Stimulated activated CD4-positive, alpha-beta T cell treated with anti-CD3 and anti-CD28 coated beads, Interleukin-15, amount 100 ng/mL, for 1 hour (primary cell): ENCODE data around the gene ITGAV.

Experiments
- DNase-seq, 2 donors: peaks; one replicate each; pipeline ENCODE4 v3.0.0-alpha.2; 2020; ENCODE audit warnings: low read depth in 1 of 2, low spot score in 1 of 2

Gene ITGAV

GRCh38 chr2:186716004-186716403 lies 126.1 kb downstream of the ITGAV start:
- no peak for DNase-seq

GRCh38 chr2:186716899-186717298 lies 127.0 kb downstream of the ITGAV start:
- no peak for DNase-seq

- no peak for DNase-seq
These were observed 127.6 kb downstream of the ITGAV start for GRCh38 chr2:186717320-186718007.

- DNase-seq: no peak
These were observed 128.3 kb downstream of the ITGAV start for GRCh38 chr2:186718122-186718521.

- no peak for DNase-seq
These were observed 129.0 kb downstream of the ITGAV start for GRCh38 chr2:186718903-186719302.

GRCh38 chr2:186721956-186722355 lies 132.1 kb downstream of the ITGAV start:
- no peak for DNase-seq

GRCh38 chr2:186724736-186725135 lies 134.9 kb downstream of the ITGAV start:
- no peak for DNase-seq

GRCh38 chr2:186725783-186726182 lies 135.9 kb downstream of the ITGAV start:
- no peak for DNase-seq

GRCh38 chr2:186726938-186727337 lies 137.1 kb downstream of the ITGAV start:
- DNase-seq: no peak

GRCh38 chr2:186728631-186729030 lies 138.8 kb downstream of the ITGAV start:
- DNase-seq: no peak
